ENCODE measurements around the gene EIF3L.

GRCh38 chr22:37925330-37925729 lies 76.1 kb downstream of the EIF3L start:
- TF ChIP-seq MAX (IDR thresholded peaks at IDR 0.05; ENCODE audit: low read depth, low read length) (no peak), POLR2A (IDR thresholded peaks at IDR 0.05; ENCODE audit: extremely low read depth, insufficient read length) (no peak), MYC (IDR thresholded peaks at IDR 0.05; ENCODE audit: low read depth, low read length) (no peak)
- TF ChIP-seq, protein P1, sequence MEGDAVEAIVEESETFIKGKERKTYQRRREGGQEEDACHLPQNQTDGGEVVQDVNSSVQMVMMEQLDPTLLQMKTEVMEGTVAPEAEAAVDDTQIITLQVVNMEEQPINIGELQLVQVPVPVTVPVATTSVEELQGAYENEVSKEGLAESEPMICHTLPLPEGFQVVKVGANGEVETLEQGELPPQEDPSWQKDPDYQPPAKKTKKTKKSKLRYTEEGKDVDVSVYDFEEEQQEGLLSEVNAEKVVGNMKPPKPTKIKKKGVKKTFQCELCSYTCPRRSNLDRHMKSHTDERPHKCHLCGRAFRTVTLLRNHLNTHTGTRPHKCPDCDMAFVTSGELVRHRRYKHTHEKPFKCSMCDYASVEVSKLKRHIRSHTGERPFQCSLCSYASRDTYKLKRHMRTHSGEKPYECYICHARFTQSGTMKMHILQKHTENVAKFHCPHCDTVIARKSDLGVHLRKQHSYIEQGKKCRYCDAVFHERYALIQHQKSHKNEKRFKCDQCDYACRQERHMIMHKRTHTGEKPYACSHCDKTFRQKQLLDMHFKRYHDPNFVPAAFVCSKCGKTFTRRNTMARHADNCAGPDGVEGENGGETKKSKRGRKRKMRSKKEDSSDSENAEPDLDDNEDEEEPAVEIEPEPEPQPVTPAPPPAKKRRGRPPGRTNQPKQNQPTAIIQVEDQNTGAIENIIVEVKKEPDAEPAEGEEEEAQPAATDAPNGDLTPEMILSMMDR (IDR thresholded peaks at IDR 0.05; ENCODE audit: low read depth, low read length) = no peak

Data from NB4 (cell line).